Lung (tissue), 12 donors: ENCODE results near the gene EBF3. TPM values are rescaled to one million over a fixed set of nuclear protein-coding genes. Genes with fewer than 3 reads are reported as not detected.

Experiments used
- ATAC-seq: fragments of 200-7000 bp; cut with Tn5 transposase; one replicate; pipeline ENCODE4 v1.9.1; 2020; ENCODE audit warnings: moderate number of reproducible peaks; ENCODE audit not compliant: insufficient read depth, low FRiP score
- DNase-seq, 3 donors: peaks; one replicate each; pipeline ENCODE4 v3.0.0-alpha.2; 2013 to 2017
- H3K27ac ChIP-seq, 2 donors: one replicate each; pipeline ENCODE4 v1.5.1; 2013; ENCODE audit warnings: mild to moderate bottlenecking in 2 of 2, moderate library complexity in 2 of 2, control low read depth in 1 of 2, inconsistent platforms in 1 of 2, low read depth in 1 of 2, low read length in 1 of 2
- H3K27me3 ChIP-seq, 3 donors: one replicate each; pipeline ENCODE4 v1.5.1; 2013; ENCODE audit warnings: low read length in 2 of 3; ENCODE audit not compliant: control insufficient read depth in 3 of 3, insufficient read depth in 3 of 3
- H3K36me3 ChIP-seq, 4 donors: one replicate each; pipeline ENCODE4 v1.5.1; 2013; ENCODE audit warnings: low read length in 4 of 4, mild to moderate bottlenecking in 1 of 4, moderate library complexity in 1 of 4; ENCODE audit not compliant: control insufficient read depth in 4 of 4, insufficient read depth in 4 of 4
- H3K4me1 ChIP-seq, 5 donors: one replicate each; pipeline ENCODE4 v1.5.1; 2013; ENCODE audit warnings: low read length in 5 of 5, mild to moderate bottlenecking in 2 of 5, moderate library complexity in 1 of 5; ENCODE audit not compliant: control insufficient read depth in 5 of 5, insufficient read depth in 5 of 5
- H3K4me3 ChIP-seq: one replicate; pipeline ENCODE4 v1.5.1; 2013; ENCODE audit warnings: mild to moderate bottlenecking, control low read depth, moderate library complexity
- H3K9ac ChIP-seq, 2 donors: one replicate each; pipeline ENCODE4 v1.5.1; 2013; ENCODE audit warnings: low read length in 2 of 2, control low read depth in 1 of 2; ENCODE audit not compliant: insufficient read depth in 1 of 2
- H3K9me3 ChIP-seq, 4 donors: one replicate each; pipeline ENCODE4 v1.5.1; 2013; ENCODE audit warnings: low read length in 3 of 4, mild to moderate bottlenecking in 1 of 4, moderate library complexity in 1 of 4; ENCODE audit not compliant: control insufficient read depth in 4 of 4, insufficient read depth in 3 of 4
- CTCF ChIP-seq: IDR thresholded peaks from 2 replicates; pipeline ENCODE4 v1.5.1; 2012; ENCODE audit warnings: mild to moderate bottlenecking; ENCODE audit errors: control extremely low read depth, extremely low read depth
- WGBS, 2 donors: extraction: QIAGEN DNeasy Blood & Tissue Kit; methylation state at CpG; one replicate each; pipeline ENCODE4 v1.1.7; 2013; 5-methylcytosine and 5-hydroxymethylcytosine counted together
- polyA plus RNA-seq, 2 donors: library from polyadenylated mRNA; stranded (reverse); fragments of 200-250 nt; gene quantifications; one replicate each; pipeline ENCODE4 v1.2.1, GENCODE V29; 2013
- total RNA-seq, 2 donors: library from RNA; depleted of rRNA in 1 of 2; stranded (reverse); fragments of >200 nt in 1 of 2; gene quantifications; one replicate each; pipeline ENCODE4 v1.2.1, GENCODE V29; 2014 to 2021
- donor health status: control.
- donor health status: control.
- donor health status: Bipolar disorder and iron deficiency.
- donor health status: healthy.
- donor health status: DM: yes; HTN: yes; CAD: no.

Gene EBF3
- total and polyA plus RNA-seq, 4 donors = 0.06 to 1.1 (median 0.08) TPM; not detected in 1

- Histone ChIP-seq H3K9ac (no peak overlapping the region), H3K9me3 (peaks cover 0 to 4% (median 0%) of the 10 kb centered on the region in 4 donors), H3K4me1 (peaks cover 0 to 17% (median 5%) of the 10 kb centered on the region in 5 donors), H3K36me3 (no peaks in the 10 kb centered on the region), H3K4me3 (no peak overlapping the region), H3K27ac (no peak overlapping the region), H3K27me3 (no peaks in the 10 kb centered on the region)
- ATAC-seq (no peak), DNase-seq (no peak)
- WGBS, 2 donors = 94 to 96% methylated on average over 7 of the region's 7 CpGs
- TF ChIP-seq CTCF = no peak
Measured at GRCh38 chr10:129836253-129836652, 127.8 kb downstream of the EBF3 start.

DNA sequence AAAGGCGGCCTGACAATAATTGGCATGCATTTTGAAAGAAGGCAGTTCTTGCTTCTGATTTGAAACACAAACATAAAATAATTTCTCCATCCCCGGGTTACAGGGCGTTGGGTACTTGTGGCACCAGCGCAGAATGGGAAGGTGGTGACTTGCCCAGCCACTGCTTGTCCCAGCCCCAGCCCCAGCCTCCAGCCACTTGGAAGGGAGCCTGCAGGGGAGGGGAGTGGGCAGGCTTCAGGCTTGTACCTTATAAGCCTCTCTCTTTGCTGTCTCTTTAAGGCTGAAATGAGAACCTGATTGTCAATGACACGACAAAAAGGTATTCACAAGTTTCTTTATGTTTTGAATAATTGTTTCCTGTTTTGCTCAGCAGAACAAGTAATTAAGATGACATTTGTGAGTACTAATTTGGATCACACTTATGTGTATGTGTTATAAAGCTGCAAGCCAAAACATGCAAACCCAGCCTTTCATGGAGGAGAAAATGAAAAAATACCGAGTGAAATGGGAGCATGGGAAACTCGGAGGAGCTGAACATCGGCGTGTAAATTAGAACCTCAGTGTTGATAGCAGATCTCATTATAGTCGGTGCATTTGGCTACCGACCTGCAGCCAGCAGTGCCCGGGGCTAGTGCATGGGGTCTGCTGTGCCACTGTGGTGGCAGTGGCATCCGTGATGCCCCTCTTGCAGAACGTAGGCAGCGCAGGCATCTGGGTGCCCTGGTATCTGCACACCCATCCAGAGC is 129.9 kb downstream of the EBF3 start:
- Histone ChIP-seq H3K4me3 (no peak overlapping the region), H3K36me3 (no peaks in the 10 kb centered on the region), H3K9me3 (peaks cover 0 to 6% (median 0%) of the 10 kb centered on the region in 4 donors), H3K9ac (no peak overlapping the region), H3K4me1 (peaks cover 0 to 17% (median 5%) of the 10 kb centered on the region in 5 donors), H3K27ac (no peak overlapping the region), H3K27me3 (no peaks in the 10 kb centered on the region)
- no peak for TF ChIP-seq CTCF
- 70 to 84% methylated on average over 15 of the region's 15 CpGs for WGBS, 2 donors
- ATAC-seq = no peak
- DNase-seq = peak in 1 of 3 donors; percentile 19

DNA sequence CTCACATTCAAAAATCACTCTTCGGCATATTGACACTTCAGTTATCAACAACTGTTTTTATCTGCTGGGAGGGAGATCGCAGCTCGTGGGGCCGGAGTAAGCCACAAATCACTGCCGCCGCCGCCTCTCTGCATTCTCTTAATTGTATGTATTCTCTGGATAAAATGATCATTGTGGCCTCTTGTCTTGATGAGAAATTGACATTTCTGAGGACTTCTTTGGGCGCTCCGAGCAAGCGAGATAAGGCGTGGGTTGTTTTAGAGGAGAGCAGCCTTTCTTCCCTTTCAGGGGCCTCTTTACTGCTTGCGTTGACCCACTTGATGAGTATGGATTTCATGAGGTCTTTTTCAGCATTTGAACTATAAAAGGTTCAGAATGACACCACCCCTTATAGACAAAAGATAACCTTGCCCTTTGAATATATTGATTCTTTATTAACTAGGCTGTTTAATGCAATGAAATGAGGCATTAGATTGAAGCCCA is 130.6 kb downstream of the EBF3 start:
- no peak for TF ChIP-seq CTCF
- no peak overlapping the region for H3K27ac ChIP-seq
- H3K36me3 ChIP-seq = no peaks in the 10 kb centered on the region
- H3K9me3 ChIP-seq = peaks cover 0 to 6% (median 0%) of the 10 kb centered on the region in 4 donors
- no peak overlapping the region for H3K9ac ChIP-seq
- 74 to 92% methylated on average over 12 of the region's 12 CpGs for WGBS, 2 donors
- no peak for ATAC-seq
- no peaks in the 10 kb centered on the region for H3K27me3 ChIP-seq
- H3K4me3 ChIP-seq = no peak overlapping the region
- peak in 1 of 3 donors; percentile 28 for DNase-seq
- peaks cover 0 to 17% (median 5%) of the 10 kb centered on the region in 5 donors for H3K4me1 ChIP-seq
